Measurements from ENCODE around the gene KIF20B. TPM values are rescaled to one million over a fixed set of nuclear protein-coding genes. Genes with fewer than 3 reads are reported as not detected.

The KIF20B gene
- total and polyA plus RNA-seq, 2 of the 13 experiments (the other 11 are each of a cell fraction or from before 2014, with no cell fraction given) = 3.5 to 38.6 TPM

DNA sequence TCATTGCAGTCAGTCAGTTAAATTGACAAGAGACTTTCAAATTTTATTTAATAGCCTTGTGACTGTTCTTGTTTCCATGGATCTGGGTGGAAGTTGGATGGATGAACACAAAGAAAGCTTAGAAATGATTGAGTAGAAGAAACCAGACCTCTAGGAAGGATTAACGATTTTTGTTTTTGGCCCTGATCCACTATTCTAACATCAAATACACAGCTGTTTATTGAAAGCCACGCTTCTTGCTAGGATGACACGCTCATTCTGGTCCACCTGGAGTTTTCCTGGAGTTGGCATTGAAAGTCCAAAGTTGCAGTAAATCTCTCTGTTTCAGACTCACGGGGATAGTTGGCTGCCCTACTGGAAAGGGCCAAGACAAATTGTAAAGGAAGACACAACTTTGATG is 108.4 kb downstream of the KIF20B start:
- in situ Hi-C loops (cut with HindIII; ENCODE audit: extremely low pct_ligation_motif_present, low pct_unique_long_range_greater_than_20kb) (no loop called here), intact Hi-C loops (cut with micrococcal nuclease; ENCODE audit: unreplicated experiment) (no loop called here)
- Histone ChIP-seq H3K9me3 (ENCODE audit: low read length) (no peaks in the 10 kb centered on the region), H3K4me3 (replicated peaks in 1 of 3; ENCODE audit: insufficient read depth in 1 of 3, low read depth in 2 of 3, low read length in 3 of 3) (no peak overlapping the region), H3K9ac (ENCODE audit: insufficient read depth, low read depth, low read length) (no peak overlapping the region), H2AFZ (ENCODE audit: low read length) (no peak overlapping the region), H3K79me2 (ENCODE audit: insufficient read depth, low read length) (no peaks in the 10 kb centered on the region), H3K27ac (ENCODE audit: extremely low read length, insufficient read depth, low read length) (no peak overlapping the region), H3K4me1 (ENCODE audit: insufficient read depth, low read length) (peaks cover 27% of the 10 kb centered on the region), H4K20me1 (ENCODE audit: insufficient read depth, low read length) (no peaks in the 10 kb centered on the region), H3K4me2 (ENCODE audit: low read depth, low read length) (no peak overlapping the region), H3K36me3 (replicated peaks in 1 of 2; ENCODE audit: control insufficient read depth in 1 of 2, insufficient read depth in 2 of 2, low read length in 2 of 2) (no peaks in the 10 kb centered on the region), H3K27me3 (ENCODE audit: control insufficient read depth in 1 of 2, insufficient read depth in 2 of 2, low read length in 2 of 2) (no peaks in the 10 kb centered on the region)
- no peak for ATAC-seq
- POLR2A ChIA-PET = no interaction called here
- no peak for FAIRE-seq
- no TSS peak for BruUV-seq (replicated peaks)
- DNase-seq (ENCODE audit: low spot score) = no peak
- CTCF ChIA-PET (ENCODE audit: low intra/inter-chr PET ratio, low total read pairs) = no interaction called here
- 93% methylated on average over 4 of the region's 4 CpGs for WGBS (ENCODE audit: low lambda C conversion rate)
- TF ChIP-seq NBN (conservative IDR thresholded peaks at IDR 0.05) (no peak), PAWR (CRISPR knock-in tag; IDR thresholded peaks at IDR 0.05; ENCODE audit: borderline replicate concordance) (no peak), ZNF530 (CRISPR knock-in tag; IDR thresholded peaks at IDR 0.05; ENCODE audit: low read depth) (no peak), ZSCAN22 (CRISPR knock-in tag; IDR thresholded peaks at IDR 0.05) (no peak), ZBTB3 (CRISPR knock-in tag; IDR thresholded peaks at IDR 0.05; ENCODE audit: borderline replicate concordance, low read depth) (no peak), SP1 (IDR thresholded peaks at IDR 0.05) (no peak), SP1 (CRISPR knock-in tag; IDR thresholded peaks at IDR 0.05) (no peak), HOXA5 (CRISPR knock-in tag; IDR thresholded peaks at IDR 0.05) (no peak), ZFP41 (CRISPR knock-in tag; IDR thresholded peaks at IDR 0.05; ENCODE audit: borderline replicate concordance) (no peak), TCF12 (IDR thresholded peaks at IDR 0.05) (no peak), TCF12 (CRISPR knock-in tag; IDR thresholded peaks at IDR 0.05) (no peak), ZNF616 (CRISPR knock-in tag; IDR thresholded peaks at IDR 0.05; ENCODE audit: low read depth) (no peak), ZNF710 (CRISPR knock-in tag; IDR thresholded peaks at IDR 0.05; ENCODE audit: borderline replicate concordance) (no peak), ZNF263 (CRISPR knock-in tag; IDR thresholded peaks at IDR 0.05) (no peak), ELF4 (CRISPR knock-in tag; IDR thresholded peaks at IDR 0.05; ENCODE audit: borderline replicate concordance) (no peak), NFIC (IDR thresholded peaks at IDR 0.05; ENCODE audit: low read length) (no peak), KIAA2018 (CRISPR knock-in tag; IDR thresholded peaks at IDR 0.05; ENCODE audit: borderline replicate concordance) (no peak), ZBTB8A (CRISPR knock-in tag; IDR thresholded peaks at IDR 0.05; ENCODE audit: borderline replicate concordance, low read depth) (no peak)
